Measurements from ENCODE around the gene ABCB9. TPM values are rescaled to one million over a fixed set of nuclear protein-coding genes. Genes with fewer than 3 reads are reported as not detected.

The ABCB9 gene
- total and polyA plus RNA-seq, 2 experiments from 2014 or later = 9.7 to 10.0 TPM

DNA sequence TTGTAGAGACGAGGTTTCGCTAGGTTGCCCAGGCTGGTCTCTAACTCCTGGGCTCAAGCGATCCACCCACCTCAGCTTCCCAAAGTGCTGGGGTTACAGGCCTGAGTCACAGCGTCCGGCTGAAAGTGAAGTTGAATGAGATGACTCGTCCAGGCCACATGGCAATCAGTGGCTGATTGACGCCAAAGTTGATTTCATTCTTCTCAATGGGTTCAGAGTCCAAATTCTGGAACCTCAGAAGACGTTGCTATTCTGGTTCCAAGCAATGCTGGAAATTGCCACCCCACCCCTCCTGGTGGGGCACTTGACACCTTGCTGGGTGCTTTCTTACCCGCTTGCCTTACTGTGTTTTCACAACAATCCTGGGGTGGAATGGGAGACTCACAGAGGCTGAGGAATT is 14.9 kb downstream of the ABCB9 start:
- H3K27me3 ChIP-seq = no peaks in the 10 kb centered on the region
- no peak for DNase-seq (ENCODE audit: low read depth in 1 of 2, low spot score in 1 of 2)
- no peaks in the 10 kb centered on the region for H3K9me3 ChIP-seq (ENCODE audit: low read depth)
- no peaks in the 10 kb centered on the region for H3K36me3 ChIP-seq
- no peaks in the 10 kb centered on the region for H3K4me1 ChIP-seq (ENCODE audit: low read depth)
- no peak overlapping the region for H3K27ac ChIP-seq
- TF ChIP-seq, protein P1, sequence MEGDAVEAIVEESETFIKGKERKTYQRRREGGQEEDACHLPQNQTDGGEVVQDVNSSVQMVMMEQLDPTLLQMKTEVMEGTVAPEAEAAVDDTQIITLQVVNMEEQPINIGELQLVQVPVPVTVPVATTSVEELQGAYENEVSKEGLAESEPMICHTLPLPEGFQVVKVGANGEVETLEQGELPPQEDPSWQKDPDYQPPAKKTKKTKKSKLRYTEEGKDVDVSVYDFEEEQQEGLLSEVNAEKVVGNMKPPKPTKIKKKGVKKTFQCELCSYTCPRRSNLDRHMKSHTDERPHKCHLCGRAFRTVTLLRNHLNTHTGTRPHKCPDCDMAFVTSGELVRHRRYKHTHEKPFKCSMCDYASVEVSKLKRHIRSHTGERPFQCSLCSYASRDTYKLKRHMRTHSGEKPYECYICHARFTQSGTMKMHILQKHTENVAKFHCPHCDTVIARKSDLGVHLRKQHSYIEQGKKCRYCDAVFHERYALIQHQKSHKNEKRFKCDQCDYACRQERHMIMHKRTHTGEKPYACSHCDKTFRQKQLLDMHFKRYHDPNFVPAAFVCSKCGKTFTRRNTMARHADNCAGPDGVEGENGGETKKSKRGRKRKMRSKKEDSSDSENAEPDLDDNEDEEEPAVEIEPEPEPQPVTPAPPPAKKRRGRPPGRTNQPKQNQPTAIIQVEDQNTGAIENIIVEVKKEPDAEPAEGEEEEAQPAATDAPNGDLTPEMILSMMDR (IDR thresholded peaks at IDR 0.05; ENCODE audit: low read depth, low read length) = no peak
- no peak overlapping the region for H3K4me3 ChIP-seq

DNA sequence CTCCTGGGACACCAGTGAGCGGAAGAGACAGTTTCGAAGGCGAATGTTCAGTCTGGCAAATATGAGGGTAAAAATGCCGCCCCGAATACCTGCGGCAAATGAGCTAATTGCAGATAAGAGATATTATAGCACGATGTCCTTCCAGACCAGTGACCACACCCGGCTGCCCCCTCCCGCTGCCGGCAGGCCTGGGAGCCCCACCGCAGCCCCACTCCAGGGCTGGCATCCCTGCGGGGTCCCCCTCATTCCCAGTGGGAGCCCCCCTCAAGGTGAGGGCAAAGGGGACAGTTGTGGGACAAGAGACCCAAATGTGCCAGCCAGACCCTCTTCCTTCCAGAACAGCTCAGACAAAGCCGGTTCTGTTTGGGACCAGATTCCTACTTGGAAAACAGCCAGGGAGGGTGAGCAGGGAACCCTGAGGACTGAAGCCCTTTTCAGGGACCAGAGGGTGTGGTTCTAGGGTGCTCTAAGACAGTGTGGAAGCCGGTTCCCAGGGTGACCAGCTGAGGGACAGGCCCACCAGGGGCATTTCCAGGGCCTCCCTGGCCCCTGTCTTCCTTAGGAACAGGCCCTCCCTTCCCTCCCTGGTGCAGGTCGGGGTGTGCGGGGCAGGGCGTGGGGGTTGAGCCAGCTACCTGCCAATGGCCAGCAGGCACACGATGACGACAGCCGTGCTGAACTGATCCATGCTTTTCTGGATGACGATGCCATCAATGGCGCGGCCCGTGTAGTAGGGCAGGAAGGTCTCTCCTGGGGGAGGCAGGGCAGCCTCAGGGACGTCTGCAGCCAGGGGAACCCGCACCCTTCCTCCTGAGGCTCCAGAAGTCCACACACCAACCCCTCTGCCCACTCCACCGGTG is 16.2 kb downstream of the ABCB9 start:
- Histone ChIP-seq H3K36me3 (no peaks in the 10 kb centered on the region), H3K4me1 (ENCODE audit: low read depth) (no peaks in the 10 kb centered on the region), H3K4me3 (no peak overlapping the region), H3K27me3 (no peaks in the 10 kb centered on the region), H3K9me3 (ENCODE audit: low read depth) (no peaks in the 10 kb centered on the region), H3K27ac (no peak overlapping the region)
- TF ChIP-seq, protein P1 (IDR thresholded peaks at IDR 0.05; ENCODE audit: low read depth, low read length) = no peak
- no peak for DNase-seq (ENCODE audit: low read depth in 1 of 2, low spot score in 1 of 2)

DNA sequence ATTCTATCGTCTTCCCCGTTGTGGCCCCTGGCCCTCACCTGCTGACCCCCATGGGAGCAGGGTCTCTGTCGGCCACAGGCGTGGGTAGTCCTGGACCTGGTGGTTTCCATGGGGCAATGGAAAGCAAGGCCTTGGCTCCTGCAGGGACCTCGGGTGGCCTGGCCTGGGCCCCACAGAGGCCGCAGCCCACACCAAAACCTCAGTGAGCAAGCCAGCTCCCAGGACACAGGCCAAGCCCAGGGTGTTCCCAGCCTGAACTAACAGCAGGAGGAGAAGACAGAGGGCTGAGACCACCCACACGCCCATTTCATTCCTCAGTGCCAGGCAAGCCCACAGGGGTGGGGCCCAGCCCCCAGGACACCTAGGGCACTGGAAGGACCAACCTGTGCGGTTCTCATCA is 16.9 kb downstream of the ABCB9 start:
- Histone ChIP-seq H3K4me3 (no peak overlapping the region), H3K4me1 (ENCODE audit: low read depth) (no peaks in the 10 kb centered on the region), H3K36me3 (no peaks in the 10 kb centered on the region), H3K9me3 (ENCODE audit: low read depth) (no peaks in the 10 kb centered on the region), H3K27ac (no peak overlapping the region), H3K27me3 (no peaks in the 10 kb centered on the region)
- TF ChIP-seq, protein P1 (IDR thresholded peaks at IDR 0.05; ENCODE audit: low read depth, low read length) = no peak
- DNase-seq (ENCODE audit: low read depth in 1 of 2, low spot score in 1 of 2) = no peak

GRCh38 chr12:122948605-122949004 is 17.7 kb downstream of the ABCB9 start:
- Histone ChIP-seq H3K4me1 (ENCODE audit: low read depth) (no peaks in the 10 kb centered on the region), H3K27ac (no peak overlapping the region), H3K36me3 (no peaks in the 10 kb centered on the region), H3K9me3 (ENCODE audit: low read depth) (no peaks in the 10 kb centered on the region), H3K27me3 (no peaks in the 10 kb centered on the region), H3K4me3 (no peak overlapping the region)
- TF ChIP-seq, protein P1 (IDR thresholded peaks at IDR 0.05; ENCODE audit: low read depth, low read length) = no peak
- DNase-seq (ENCODE audit: low read depth in 1 of 2, low spot score in 1 of 2) = no peak

DNA sequence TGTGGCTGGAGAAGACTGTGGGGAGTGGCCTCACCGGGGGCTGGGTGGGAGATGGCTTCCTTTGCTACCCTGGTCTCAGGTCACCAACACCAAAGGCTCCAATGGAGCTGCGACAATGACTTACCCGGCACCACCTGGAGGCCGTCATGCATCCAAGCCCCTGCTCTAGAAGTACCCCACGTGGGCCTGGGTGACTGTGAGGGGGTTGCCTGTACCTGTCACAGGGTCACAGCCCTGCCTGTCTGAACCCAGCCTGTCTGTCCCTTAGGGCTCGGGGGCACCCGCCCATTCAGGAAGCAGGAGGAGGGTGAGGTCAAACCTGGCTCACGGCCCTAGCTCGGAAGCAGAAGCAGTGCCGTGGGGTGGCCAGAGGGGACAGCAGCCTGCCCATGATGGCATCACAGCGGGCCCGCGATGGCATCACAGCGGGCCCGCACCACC is 18.9 kb downstream of the ABCB9 start:
- Histone ChIP-seq H3K27me3 (no peaks in the 10 kb centered on the region), H3K27ac (no peak overlapping the region), H3K36me3 (no peaks in the 10 kb centered on the region), H3K4me3 (no peak overlapping the region), H3K4me1 (ENCODE audit: low read depth) (no peaks in the 10 kb centered on the region), H3K9me3 (ENCODE audit: low read depth) (no peaks in the 10 kb centered on the region)
- TF ChIP-seq, protein P1 (IDR thresholded peaks at IDR 0.05; ENCODE audit: low read depth, low read length) = no peak
- no peak for DNase-seq (ENCODE audit: low read depth in 1 of 2, low spot score in 1 of 2)

Data from cardiac muscle cell (in vitro differentiated cells and primary cell).